Suprapubic skin (tissue), 4 donors: ENCODE results near the gene RARS1. TPM values are rescaled to one million over a fixed set of nuclear protein-coding genes. Genes with fewer than 3 reads are reported as not detected.

Source experiments
- DNase-seq, 2 donors: peaks; one replicate each; pipeline ENCODE4 v3.0.0-alpha.2; 2019; ENCODE audit warnings: low spot score in 2 of 2
- H3K27ac ChIP-seq: fragments of 200-600 bp; sonication (generic); one replicate; pipeline ENCODE4 v1.5.1; 2019
- H3K27me3 ChIP-seq: fragments of 200-600 bp; sonication (generic); one replicate; pipeline ENCODE4 v1.5.1; 2019
- H3K36me3 ChIP-seq: fragments of 200-600 bp; sonication (generic); one replicate; pipeline ENCODE4 v1.5.1; 2019
- H3K4me1 ChIP-seq: fragments of 200-600 bp; sonication (generic); one replicate; pipeline ENCODE4 v1.5.1; 2019
- H3K4me3 ChIP-seq: fragments of 200-600 bp; sonication (generic); one replicate; pipeline ENCODE4 v1.5.1; 2019; ENCODE audit warnings: mild to moderate bottlenecking
- H3K9me3 ChIP-seq: fragments of 200-600 bp; sonication (generic); one replicate; pipeline ENCODE4 v1.5.1; 2019
- CTCF ChIP-seq, 2 donors: fragments of 200-600 bp in 1 of 2; fragments of 450-650 bp in 1 of 2; sonication (generic) in 1 of 2; IDR thresholded peaks; one replicate each; pipeline ENCODE4 v1.5.1; 2016 to 2019; ENCODE audit warnings: antibody characterized with exemption in 2 of 2, mild to moderate bottlenecking in 1 of 2, moderate library complexity in 1 of 2
- EP300 ChIP-seq: sonication (generic); formaldehyde crosslinking; IDR thresholded peaks from one replicate; pipeline ENCODE4 v1.6.1; 2017; ENCODE audit warnings: antibody characterized with exemption
- POLR2A ChIP-seq, 2 donors: fragments of 450-650 bp; IDR thresholded peaks; one replicate each; pipeline ENCODE4 v1.6.1; 2017; ENCODE audit warnings: antibody characterized with exemption in 2 of 2, mild to moderate bottlenecking in 2 of 2, moderate library complexity in 2 of 2
- POLR2AphosphoS5 ChIP-seq, 3 donors: sonication (generic); formaldehyde crosslinking; IDR thresholded peaks; one replicate each; pipeline ENCODE4 v1.6.1; 2017; ENCODE audit warnings: antibody characterized with exemption in 3 of 3
- WGBS: methylation state at CpG from one replicate; pipeline ENCODE4 v1.1.5; 2018; 5-methylcytosine and 5-hydroxymethylcytosine counted together
- total RNA-seq, 4 donors: library from RNA; depleted of rRNA; stranded (reverse); fragments of >200 nt; gene quantifications; one replicate each; pipeline ENCODE4 v1.1.0, GENCODE V29; 2016

The RARS1 gene
- total RNA-seq, 4 donors from 2014 or later = 58.6 to 129 (median 77.0) TPM

DNA sequence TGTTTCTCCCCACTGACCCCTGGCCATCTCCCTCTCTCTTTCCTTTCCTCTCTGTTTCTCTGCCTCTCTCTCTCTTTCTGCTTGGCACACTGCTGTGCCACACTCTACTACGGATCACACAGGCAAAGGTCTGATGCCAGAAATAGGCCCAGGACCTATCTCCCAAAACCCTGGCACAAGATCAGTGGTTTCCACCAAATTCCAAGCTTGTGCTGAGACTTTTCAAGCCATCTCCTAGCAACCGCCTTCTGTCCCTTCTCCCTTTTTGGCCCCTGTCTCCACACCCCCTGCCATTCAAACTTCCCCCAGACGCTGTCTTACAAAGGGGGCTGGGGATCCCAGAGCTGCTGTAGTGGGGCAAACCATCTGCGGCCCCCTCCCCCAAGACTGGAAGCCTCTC is 38.5 kb upstream of the RARS1 start:
- 82% methylated on average over 4 of the region's 4 CpGs for WGBS
- Histone ChIP-seq H3K9me3 (no peaks in the 10 kb centered on the region), H3K27me3 (no peaks in the 10 kb centered on the region), H3K4me1 (peaks cover 13% of the 10 kb centered on the region), H3K4me3 (no peak overlapping the region), H3K27ac (no peak overlapping the region), H3K36me3 (peaks cover 3% of the 10 kb centered on the region)
- DNase-seq = no peak
- TF ChIP-seq POLR2AphosphoS5 (IDR thresholded peaks at IDR 0.05) (no peak), POLR2A (IDR thresholded peaks at IDR 0.05) (no peak)

GRCh38 chr5:168449166-168449565 is 37.1 kb upstream of the RARS1 start:
- DNase-seq = no peak
- no peak for TF ChIP-seq CTCF (IDR thresholded peaks at IDR 0.05)
- TF ChIP-seq EP300 = no peak
- no peak for TF ChIP-seq POLR2AphosphoS5 (IDR thresholded peaks at IDR 0.05)
- no peak for TF ChIP-seq POLR2A (IDR thresholded peaks at IDR 0.05)
- H3K36me3 ChIP-seq = peaks cover 2% of the 10 kb centered on the region
- H3K27ac ChIP-seq = no peak overlapping the region
- no peaks in the 10 kb centered on the region for H3K9me3 ChIP-seq
- no peaks in the 10 kb centered on the region for H3K27me3 ChIP-seq
- peaks cover 13% of the 10 kb centered on the region for H3K4me1 ChIP-seq
- no peak overlapping the region for H3K4me3 ChIP-seq
- WGBS = 38% methylated on average over 2 of the region's 2 CpGs

DNA sequence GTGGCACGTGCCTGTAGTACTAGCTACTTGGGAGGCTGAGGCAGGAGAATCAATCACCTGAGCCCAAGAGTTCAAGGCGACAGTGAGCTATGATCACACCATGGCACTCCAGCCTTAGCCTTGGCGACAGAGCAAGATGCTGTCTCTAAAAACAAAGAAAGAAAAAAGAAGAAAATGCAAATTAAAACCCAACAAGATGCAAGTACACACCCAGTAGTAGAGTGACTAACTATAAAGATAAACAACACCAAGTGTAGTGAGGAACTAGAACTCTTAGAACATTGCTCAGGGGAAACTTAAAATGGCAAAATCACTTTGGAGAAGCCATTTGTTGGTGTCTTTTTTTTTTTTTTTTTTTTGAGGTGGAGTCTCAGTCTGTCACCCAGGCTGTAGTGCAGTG is 34.7 kb upstream of the RARS1 start:
- Histone ChIP-seq H3K27ac (no peak overlapping the region), H3K36me3 (no peaks in the 10 kb centered on the region), H3K4me3 (no peak overlapping the region), H3K27me3 (no peaks in the 10 kb centered on the region), H3K9me3 (no peaks in the 10 kb centered on the region), H3K4me1 (peaks cover 27% of the 10 kb centered on the region)
- TF ChIP-seq EP300 (no peak), POLR2AphosphoS5 (IDR thresholded peaks at IDR 0.05) (no peak), POLR2A (IDR thresholded peaks at IDR 0.05) (no peak), CTCF (IDR thresholded peaks at IDR 0.05) (no peak)
- WGBS = 78% methylated on average over 3 of the region's 3 CpGs
- DNase-seq = no peak

DNA sequence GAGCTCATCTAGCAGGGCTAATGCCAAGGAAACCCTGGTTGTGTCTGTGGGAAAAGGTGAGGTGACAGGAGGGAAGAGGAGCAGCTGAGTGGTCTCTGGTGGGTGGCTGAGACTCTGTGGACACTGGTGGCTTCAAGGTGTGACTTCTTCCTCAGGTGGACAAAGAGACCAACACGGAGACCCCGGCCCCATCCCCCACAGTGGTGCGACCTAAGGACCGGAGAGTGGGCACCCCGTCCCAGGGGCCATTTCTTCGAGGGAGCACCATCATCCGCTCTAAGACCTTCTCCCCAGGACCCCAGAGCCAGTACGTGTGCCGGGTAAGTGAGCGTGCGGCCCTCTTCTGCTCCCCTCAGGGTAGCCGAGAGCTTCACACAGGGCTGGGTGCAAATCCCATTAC is 31.1 kb upstream of the RARS1 start:
- no peak overlapping the region for H3K27ac ChIP-seq
- TF ChIP-seq CTCF (IDR thresholded peaks at IDR 0.05) (no peak), POLR2A (IDR thresholded peaks at IDR 0.05) (no peak), EP300 (no peak), POLR2AphosphoS5 (IDR thresholded peaks at IDR 0.05) (no peak)
- H3K4me3 ChIP-seq = no peak overlapping the region
- WGBS = 86% methylated on average over 9 of the region's 12 CpGs
- H3K9me3 ChIP-seq = no peaks in the 10 kb centered on the region
- H3K27me3 ChIP-seq = no peaks in the 10 kb centered on the region
- H3K4me1 ChIP-seq = peaks cover 14% of the 10 kb centered on the region
- H3K36me3 ChIP-seq = peaks cover 8% of the 10 kb centered on the region
- DNase-seq = no peak

DNA sequence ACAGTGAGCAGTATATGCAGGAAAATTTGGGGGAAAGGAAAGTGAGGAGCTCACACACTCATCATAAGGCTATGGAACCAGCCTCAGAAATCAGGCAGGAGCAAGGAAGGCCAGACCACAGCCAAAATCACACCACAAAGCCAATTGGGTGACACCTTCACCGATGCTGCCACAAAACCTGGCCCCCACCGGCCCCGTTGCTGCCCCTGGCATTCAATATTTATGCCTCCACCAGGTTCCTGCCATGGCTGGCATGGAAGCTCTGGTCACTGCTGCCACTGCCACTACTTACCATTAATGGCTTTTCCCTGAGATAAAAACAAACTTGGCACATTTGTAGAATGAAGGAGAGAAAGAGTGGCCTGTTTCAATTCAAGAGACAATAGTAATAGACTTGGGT is 28.7 kb upstream of the RARS1 start:
- WGBS = 97% methylated on average over 3 of the region's 3 CpGs
- Histone ChIP-seq H3K27ac (no peak overlapping the region), H3K4me3 (no peak overlapping the region), H3K4me1 (peaks cover 14% of the 10 kb centered on the region), H3K27me3 (no peaks in the 10 kb centered on the region), H3K9me3 (no peaks in the 10 kb centered on the region), H3K36me3 (peaks cover 8% of the 10 kb centered on the region)
- no peak for DNase-seq
- TF ChIP-seq POLR2A (IDR thresholded peaks at IDR 0.05) = no peak
- TF ChIP-seq POLR2AphosphoS5 (IDR thresholded peaks at IDR 0.05) = no peak
- TF ChIP-seq CTCF (IDR thresholded peaks at IDR 0.05) = no peak
- TF ChIP-seq EP300 = no peak

DNA sequence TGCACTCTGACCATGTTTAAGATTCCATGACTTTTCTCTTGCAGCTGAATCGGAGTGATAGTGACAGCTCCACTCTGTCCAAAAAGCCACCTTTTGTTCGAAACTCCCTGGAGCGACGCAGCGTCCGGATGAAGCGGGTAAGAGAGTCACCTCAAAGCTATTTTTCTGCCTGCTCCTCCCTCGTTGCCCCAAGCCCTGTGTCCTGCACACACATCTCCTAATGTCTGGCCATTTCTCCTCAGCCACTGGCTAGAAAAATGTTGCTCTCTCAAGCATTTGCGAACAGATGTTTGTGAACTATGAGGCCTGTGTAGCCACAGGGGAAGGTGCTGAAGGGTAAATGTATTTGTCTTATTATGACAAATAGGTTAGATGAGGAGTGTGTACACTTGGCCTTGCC is 25.7 kb upstream of the RARS1 start:
- H3K36me3 ChIP-seq = peaks cover 13% of the 10 kb centered on the region
- H3K4me1 ChIP-seq = peaks cover 1% of the 10 kb centered on the region
- no peak for DNase-seq
- H3K27ac ChIP-seq = no peak overlapping the region
- no peak for TF ChIP-seq EP300
- no peak for TF ChIP-seq CTCF (IDR thresholded peaks at IDR 0.05)
- no peak for TF ChIP-seq POLR2A (IDR thresholded peaks at IDR 0.05)
- no peak for TF ChIP-seq POLR2AphosphoS5 (IDR thresholded peaks at IDR 0.05)
- no peak overlapping the region for H3K4me3 ChIP-seq
- H3K27me3 ChIP-seq = no peaks in the 10 kb centered on the region
- H3K9me3 ChIP-seq = no peaks in the 10 kb centered on the region
- 93% methylated on average over 9 of the region's 9 CpGs for WGBS
